Gastrocnemius medialis (tissue), 4 donors: Measurements from ENCODE around the gene GARIN3. TPM values are rescaled to one million over a fixed set of nuclear protein-coding genes. Genes with fewer than 3 reads are reported as not detected.

Experiments used
- ATAC-seq, 2 donors: fragments of 150-250 bp; one replicate each; pipeline ENCODE4 v1.9.1; 2016
- DNase-seq, 2 donors: peaks; one replicate each; pipeline ENCODE4 v3.0.0-alpha.2; 2019
- H3K27ac ChIP-seq, 4 donors: fragments of 200-600 bp; sonication (generic); 1 replicate in 1 of 4; 2 replicates in 3 of 4; pipeline ENCODE4 v1.5.1; 2016 to 2018; ENCODE audit warnings: mild to moderate bottlenecking in 2 of 4, moderate library complexity in 1 of 4
- H3K27me3 ChIP-seq, 3 donors: fragments of 200-600 bp; sonication (generic) in 2 of 3; 1 replicate in 1 of 3; 2 replicates in 2 of 3; pipeline versions ENCODE4 v1.5.1 to v1.6.0; 2016 to 2019; ENCODE audit warnings: mild to moderate bottlenecking in 1 of 3, moderate library complexity in 1 of 3
- H3K36me3 ChIP-seq, 2 donors: fragments of 200-600 bp; sonication (generic) in 1 of 2; one replicate each; pipeline ENCODE4 v1.5.1; 2017 to 2018
- H3K4me1 ChIP-seq, 2 donors: fragments of 200-600 bp; sonication (generic) in 1 of 2; one replicate each; pipeline ENCODE4 v1.5.1; 2016 to 2017; ENCODE audit warnings: mild to moderate bottlenecking in 2 of 2
- H3K4me3 ChIP-seq, 4 donors: fragments of 200-600 bp; sonication (generic) in 3 of 4; 1 replicate in 1 of 4; 2 replicates in 3 of 4; pipeline ENCODE4 v1.5.1; 2016 to 2019; ENCODE audit warnings: mild to moderate bottlenecking in 2 of 4
- H3K9me3 ChIP-seq, 3 donors: fragments of 200-600 bp; sonication (generic) in 2 of 3; 1 replicate in 1 of 3; 2 replicates in 2 of 3; pipeline ENCODE4 v1.5.1; 2016 to 2019
- CTCF ChIP-seq, 5 experiments: fragments of 450-650 bp in 3 of 5; fragments of 200-600 bp in 2 of 5; sonication (generic) in 2 of 5; IDR thresholded peaks in 4 of 5; conservative IDR thresholded peaks in 1 of 5; 1 replicate in 4 of 5; 2 replicates in 1 of 5; pipeline ENCODE4 v1.5.1; 2016 to 2019; ENCODE audit warnings: antibody characterized with exemption in 5 of 5, mild to moderate bottlenecking in 3 of 5, moderate library complexity in 3 of 5
- POLR2A ChIP-seq, 2 donors: fragments of 450-650 bp; IDR thresholded peaks; one replicate each; pipeline ENCODE4 v1.6.1; 2017; ENCODE audit warnings: antibody characterized with exemption in 2 of 2, mild to moderate bottlenecking in 2 of 2, moderate library complexity in 2 of 2
- in situ Hi-C, 4 donors: fragments of 200-750 bp; cut with MboI; loops; one replicate each; pipeline versions ENCODE4 v1.15.0 to v1.8.0; 2017; ENCODE audit warnings: low sequenced_read_pairs in 4 of 4
- intact Hi-C: fragments of 100-400 bp; cut with DNase I; formaldehyde crosslinking; loops from one replicate; pipeline ENCODE4 v1.15.1; 2023; ENCODE audit warnings: low total_unique reads
- total RNA-seq, 4 donors: library from RNA; depleted of rRNA; stranded (reverse); fragments of >200 nt; gene quantifications; one replicate each; pipeline versions ENCODE4 v1.1.0 to v1.2.3, GENCODE V29; 2016

GARIN3 gene
- total RNA-seq, 4 donors from 2014 or later: not detected

GRCh38 chr5:157164521-157164920 lies 1.5 kb downstream of the GARIN3 start:
- H3K9me3 ChIP-seq: no peaks in the 10 kb centered on the region
- no peak overlapping the region for H3K27ac ChIP-seq
- intact Hi-C loops: no loop called here
- no peaks in the 10 kb centered on the region for H3K36me3 ChIP-seq
- ATAC-seq: no peak
- H3K4me1 ChIP-seq: no peaks in the 10 kb centered on the region
- no peak for DNase-seq
- H3K4me3 ChIP-seq: no peak overlapping the region
- H3K27me3 ChIP-seq: no peaks in the 10 kb centered on the region
- TF ChIP-seq POLR2A (IDR thresholded peaks at IDR 0.05) (no peak), CTCF (IDR thresholded peaks at IDR 0.05 in 4 of 5, conservative IDR thresholded peaks at IDR 0.05 in 1 of 5) (no peak)
- in situ Hi-C loops: no loop called here

DNA sequence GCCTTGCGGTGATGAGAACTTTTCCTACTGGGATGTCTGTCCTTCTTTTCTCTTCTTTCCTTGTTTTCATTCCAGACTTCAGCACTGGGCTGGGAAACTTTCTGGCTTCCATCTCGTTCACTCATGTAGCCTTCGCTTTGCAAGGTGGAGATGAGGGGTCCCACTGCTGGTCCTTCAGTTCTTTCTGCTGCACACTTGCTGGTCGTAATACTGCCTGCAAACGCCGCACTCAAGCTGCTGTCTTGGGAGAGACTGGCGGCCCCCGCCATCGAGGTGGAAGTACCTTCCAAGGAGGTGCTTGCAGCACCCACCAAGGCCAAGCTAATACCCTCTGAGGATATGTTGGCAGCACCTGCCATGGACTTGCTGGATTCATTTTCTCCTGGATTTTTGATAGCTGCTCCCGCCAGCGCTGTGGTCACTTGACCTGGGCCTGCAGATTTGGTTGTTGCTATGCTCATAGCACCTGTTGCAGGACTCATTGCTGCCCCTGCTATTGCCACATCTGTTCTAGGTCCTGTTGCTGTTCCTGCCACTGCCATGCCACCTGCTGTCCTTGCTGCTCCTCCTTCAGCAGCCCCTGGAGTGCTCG lies 3.0 kb downstream of the GARIN3 start:
- Histone ChIP-seq H3K27me3 (no peaks in the 10 kb centered on the region), H3K27ac (no peak overlapping the region), H3K4me1 (no peaks in the 10 kb centered on the region), H3K9me3 (no peaks in the 10 kb centered on the region), H3K4me3 (no peak overlapping the region), H3K36me3 (no peaks in the 10 kb centered on the region)
- TF ChIP-seq POLR2A (IDR thresholded peaks at IDR 0.05) (no peak), CTCF (IDR thresholded peaks at IDR 0.05 in 4 of 5, conservative IDR thresholded peaks at IDR 0.05 in 1 of 5) (no peak)
- DNase-seq: no peak
- ATAC-seq: no peak
- in situ Hi-C loops (no loop called here), intact Hi-C loops (no loop called here)

DNA sequence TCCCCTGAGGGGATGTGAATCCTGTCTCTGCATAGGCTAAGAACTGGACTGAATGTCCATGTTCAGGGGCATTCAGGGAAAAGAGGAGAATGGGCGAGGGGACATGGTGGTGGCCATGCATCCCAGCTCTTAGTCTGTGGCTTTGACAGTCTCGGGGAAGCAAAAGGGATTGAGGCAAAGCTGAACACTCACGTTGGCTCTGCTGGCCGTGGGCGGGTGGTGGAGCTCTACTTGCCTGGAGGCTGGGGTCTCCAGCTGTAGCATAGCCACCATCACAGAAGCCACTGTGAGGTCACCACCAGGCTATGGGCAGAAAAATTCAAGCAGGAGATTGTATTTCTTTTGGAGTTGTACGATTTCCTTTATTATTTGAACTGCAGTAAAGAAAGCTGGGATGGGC lies 4.1 kb downstream of the GARIN3 start:
- H3K4me3 ChIP-seq: no peak overlapping the region
- DNase-seq (no peak), ATAC-seq (no peak)
- H3K4me1 ChIP-seq: no peaks in the 10 kb centered on the region
- in situ Hi-C loops: no loop called here
- H3K27ac ChIP-seq: no peak overlapping the region
- no peaks in the 10 kb centered on the region for H3K9me3 ChIP-seq
- TF ChIP-seq POLR2A (IDR thresholded peaks at IDR 0.05) (no peak), CTCF (IDR thresholded peaks at IDR 0.05 in 4 of 5, conservative IDR thresholded peaks at IDR 0.05 in 1 of 5) (no peak)
- no peaks in the 10 kb centered on the region for H3K27me3 ChIP-seq
- intact Hi-C loops: no loop called here
- no peaks in the 10 kb centered on the region for H3K36me3 ChIP-seq

- Histone ChIP-seq H3K4me1 (no peaks in the 10 kb centered on the region), H3K27me3 (no peaks in the 10 kb centered on the region), H3K27ac (no peak overlapping the region), H3K36me3 (no peaks in the 10 kb centered on the region), H3K4me3 (no peak overlapping the region), H3K9me3 (no peaks in the 10 kb centered on the region)
- intact Hi-C loops (no loop called here), in situ Hi-C loops (no loop called here)
- ATAC-seq: no peak
- TF ChIP-seq POLR2A (IDR thresholded peaks at IDR 0.05) (no peak), CTCF (IDR thresholded peaks at IDR 0.05 in 4 of 5, conservative IDR thresholded peaks at IDR 0.05 in 1 of 5) (no peak)
- no peak for DNase-seq
These were observed 6.1 kb downstream of the GARIN3 start for GRCh38 chr5:157160001-157160400.

DNA sequence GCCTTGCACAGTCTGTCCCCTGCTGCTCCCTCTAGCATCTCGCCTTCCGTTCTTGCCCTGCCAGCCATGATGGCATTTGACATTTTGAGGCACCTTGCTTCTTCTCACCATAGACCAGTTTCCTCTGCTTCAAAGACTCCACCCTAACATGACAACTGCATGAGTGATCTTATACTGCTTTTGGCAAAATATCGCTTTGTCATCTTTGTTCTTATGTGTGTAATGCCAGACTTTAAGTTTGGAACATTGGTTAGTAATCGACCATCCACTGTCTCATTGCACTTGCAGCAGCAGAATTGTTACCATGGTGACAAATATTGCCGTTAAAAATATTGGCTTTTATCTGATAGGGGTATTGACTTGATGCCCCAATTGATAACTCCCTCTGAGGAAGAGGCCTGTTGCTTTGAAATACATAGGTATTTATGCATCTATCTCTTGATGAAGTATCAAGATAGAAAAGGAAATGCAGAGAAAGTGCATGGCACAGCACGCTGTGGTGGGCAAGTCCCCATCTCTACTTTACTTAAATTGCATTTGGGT lies 6.8 kb downstream of the GARIN3 start:
- no peaks in the 10 kb centered on the region for H3K9me3 ChIP-seq
- H3K36me3 ChIP-seq: no peaks in the 10 kb centered on the region
- ATAC-seq (no peak), DNase-seq (no peak)
- intact Hi-C loops (no loop called here), in situ Hi-C loops (no loop called here)
- H3K27me3 ChIP-seq: no peaks in the 10 kb centered on the region
- H3K4me1 ChIP-seq: no peaks in the 10 kb centered on the region
- TF ChIP-seq POLR2A (IDR thresholded peaks at IDR 0.05) (no peak), CTCF (IDR thresholded peaks at IDR 0.05 in 4 of 5, conservative IDR thresholded peaks at IDR 0.05 in 1 of 5) (no peak)
- H3K4me3 ChIP-seq: no peak overlapping the region
- H3K27ac ChIP-seq: no peak overlapping the region
